GM15510 (cell line): ENCODE results near the gene CAMTA1.

ENCODE experiments used
- POLR2A ChIP-seq: IDR thresholded peaks from 3 replicates; pipeline ENCODE4 v1.6.1; 2011; ENCODE audit warnings: borderline replicate concordance; ENCODE audit not compliant: insufficient read length; ENCODE audit errors: extremely low read depth

The CAMTA1 gene

DNA sequence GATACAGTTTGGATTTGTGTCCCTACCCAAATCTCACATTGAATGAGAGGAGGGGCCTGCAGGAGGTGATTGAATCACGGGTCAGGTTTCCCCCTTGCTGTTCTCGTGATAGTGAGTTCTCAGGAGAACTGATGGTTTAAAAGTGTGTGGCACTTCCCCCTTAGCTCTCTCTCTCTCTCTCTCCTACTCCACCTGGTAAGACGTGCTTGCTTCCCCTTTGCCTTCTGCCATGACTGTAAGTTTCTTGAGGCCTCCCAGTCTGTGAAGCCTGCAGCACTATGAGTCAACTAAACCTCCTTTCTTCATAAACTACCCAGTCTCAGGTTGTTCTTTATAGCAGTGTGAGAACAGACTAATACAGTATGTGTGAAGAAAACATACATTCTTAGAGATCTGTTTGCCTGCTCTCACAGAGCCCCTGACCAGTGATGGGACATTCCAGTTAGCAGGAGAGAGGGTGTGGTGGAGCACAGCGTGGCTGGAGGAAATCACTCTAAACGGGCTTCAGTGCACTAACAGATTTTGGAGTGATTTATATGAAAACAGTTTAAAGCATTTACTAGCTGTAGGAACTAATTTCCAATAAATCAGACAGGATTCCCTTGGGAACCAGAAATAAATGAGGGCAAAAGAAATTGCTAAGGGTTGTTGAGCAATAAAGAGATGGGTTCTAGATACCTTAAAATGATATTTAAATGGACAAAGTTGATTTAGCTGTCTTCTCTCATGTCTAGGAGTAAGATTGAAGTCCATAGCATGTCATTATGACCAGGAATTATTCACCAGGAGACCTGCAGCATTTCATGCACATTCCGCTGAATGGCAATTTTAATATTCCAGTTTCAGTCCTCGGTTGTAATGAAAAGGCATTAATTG is 411.0 kb downstream of the CAMTA1 start:
- no peak for TF ChIP-seq POLR2A

DNA sequence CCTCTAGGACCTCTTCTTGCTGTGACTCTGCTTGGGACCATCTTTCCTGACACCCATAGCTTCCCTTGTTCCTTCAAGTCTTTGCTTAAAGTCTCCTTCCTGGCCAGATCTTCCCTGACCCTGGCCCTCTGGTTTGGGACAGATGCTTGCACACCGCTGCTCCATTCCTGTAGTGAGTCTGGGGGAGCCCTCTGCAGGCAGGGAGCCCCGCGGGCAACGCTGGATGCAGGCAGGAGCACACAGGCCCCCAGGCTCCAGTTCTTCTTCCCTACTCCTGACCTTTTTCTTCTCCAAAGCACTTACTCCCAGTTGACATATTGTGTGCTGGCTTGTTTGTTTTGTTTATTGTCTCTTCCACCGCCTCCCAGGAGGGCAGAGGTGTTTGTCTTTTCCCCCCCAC is 413.4 kb downstream of the CAMTA1 start:
- no peak for TF ChIP-seq POLR2A

DNA sequence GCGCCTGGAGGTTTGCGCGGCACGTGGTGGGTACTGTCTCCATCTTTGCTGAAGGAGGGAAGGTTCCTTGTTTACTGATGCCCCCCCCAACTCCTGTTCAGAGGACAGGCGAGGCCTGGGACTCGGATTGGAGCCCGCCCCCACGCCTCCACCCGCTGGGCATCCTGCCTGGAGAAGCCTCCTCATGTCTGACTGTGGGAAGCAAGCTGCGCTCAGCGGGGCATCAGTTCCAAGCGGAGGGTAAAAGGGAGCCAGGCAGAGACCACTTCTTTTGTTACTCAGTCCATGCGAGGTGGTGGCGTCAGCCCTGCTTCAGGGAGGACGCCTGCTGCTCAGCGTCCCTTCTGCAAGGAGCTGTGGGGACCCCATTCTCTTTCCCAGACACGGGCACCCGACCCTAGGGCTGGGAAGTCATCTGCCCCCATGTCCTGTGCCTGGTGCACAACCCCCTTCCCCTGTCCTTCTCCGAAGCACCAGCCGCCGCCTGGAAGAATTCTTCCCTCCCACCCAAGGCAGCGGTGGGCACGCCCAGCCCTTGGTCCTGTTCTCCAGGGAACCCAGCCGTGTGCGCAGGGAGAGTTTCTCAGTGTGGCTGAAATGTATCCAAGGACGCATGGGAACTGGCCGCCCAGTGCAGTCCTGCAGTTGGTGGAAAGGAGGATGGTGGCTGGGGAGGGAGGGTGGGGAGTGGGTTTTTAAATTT is 414.0 kb downstream of the CAMTA1 start:
- TF ChIP-seq POLR2A = no peak

DNA sequence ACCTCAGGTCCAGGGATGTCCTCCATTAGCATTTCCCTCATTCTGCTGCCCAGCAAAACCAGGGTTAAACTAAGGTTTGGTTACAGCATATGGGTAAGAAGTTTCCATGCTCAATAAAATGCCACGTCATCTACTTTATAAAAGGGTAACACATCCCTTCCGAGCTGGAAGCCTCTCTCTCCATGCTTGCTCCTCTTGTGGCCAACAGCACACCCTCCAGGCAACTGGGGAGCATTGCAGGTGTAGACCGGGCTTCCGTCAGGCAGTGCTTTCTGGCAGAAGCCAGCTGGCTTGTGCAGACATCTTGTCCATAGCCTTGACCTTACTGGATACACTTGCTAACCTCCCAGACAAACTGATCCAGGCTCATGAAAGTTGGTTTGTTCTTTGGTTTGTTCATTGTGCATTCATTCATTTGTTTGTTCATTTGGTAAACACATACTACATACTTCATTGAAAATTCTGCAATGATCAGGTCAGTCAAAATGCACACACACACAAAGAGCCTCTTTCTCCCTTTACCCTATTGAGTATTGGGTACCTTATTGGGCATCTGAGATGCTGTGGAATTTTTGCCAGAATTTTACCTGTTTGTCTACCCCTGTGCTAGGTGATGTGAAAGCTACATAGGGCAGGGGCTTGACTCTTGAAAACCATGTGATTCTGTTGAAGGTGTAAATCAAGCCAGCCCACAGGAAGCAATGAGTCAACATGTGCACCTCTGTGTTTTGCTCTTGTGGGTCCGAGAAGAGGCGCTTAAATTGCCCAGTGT is 422.8 kb downstream of the CAMTA1 start:
- TF ChIP-seq POLR2A = no peak

DNA sequence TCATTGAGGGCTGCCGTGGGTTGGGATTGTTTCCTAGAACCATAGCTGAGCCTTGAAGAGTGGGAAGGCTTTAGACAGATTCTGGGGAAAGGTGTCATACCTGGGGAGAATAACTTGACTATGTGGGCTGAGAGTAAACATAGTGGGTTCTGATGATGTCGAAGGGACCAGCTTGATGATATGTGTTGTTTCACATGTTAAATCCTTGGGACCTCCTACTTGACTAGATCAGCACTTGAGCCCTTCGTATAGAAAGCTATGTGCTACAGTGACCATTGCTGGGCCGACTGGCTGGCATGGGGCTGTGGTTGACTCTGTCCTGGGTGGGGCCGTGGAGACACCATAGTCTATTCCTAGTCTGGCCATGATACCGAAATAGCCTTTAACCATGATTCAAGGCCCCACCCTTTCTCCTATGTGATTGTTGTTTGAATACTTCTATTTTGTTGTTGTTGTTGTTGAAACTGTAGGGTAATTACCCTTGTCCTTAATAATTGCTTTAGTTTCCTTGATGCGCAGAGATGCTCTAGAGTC is 423.5 kb downstream of the CAMTA1 start:
- no peak for TF ChIP-seq POLR2A

DNA sequence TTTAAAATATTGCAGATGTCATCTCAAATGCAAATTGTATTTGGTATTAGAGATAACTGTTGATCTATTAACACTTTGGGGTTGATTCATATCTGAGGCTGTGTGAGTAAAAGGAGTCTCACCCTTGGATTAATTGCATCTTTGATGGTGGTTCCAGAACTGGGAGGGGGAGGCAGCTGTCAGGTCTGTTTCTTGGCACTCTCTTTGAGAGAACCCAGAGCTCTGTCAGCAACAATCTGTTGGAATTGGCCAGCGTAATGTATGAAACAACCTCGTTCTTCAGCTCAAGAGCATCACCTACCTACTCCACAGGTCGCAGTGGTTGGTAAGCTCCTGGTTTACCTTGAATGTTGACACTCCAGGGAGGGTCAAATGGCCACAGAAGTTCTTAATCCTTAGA is 424.1 kb downstream of the CAMTA1 start:
- no peak for TF ChIP-seq POLR2A

DNA sequence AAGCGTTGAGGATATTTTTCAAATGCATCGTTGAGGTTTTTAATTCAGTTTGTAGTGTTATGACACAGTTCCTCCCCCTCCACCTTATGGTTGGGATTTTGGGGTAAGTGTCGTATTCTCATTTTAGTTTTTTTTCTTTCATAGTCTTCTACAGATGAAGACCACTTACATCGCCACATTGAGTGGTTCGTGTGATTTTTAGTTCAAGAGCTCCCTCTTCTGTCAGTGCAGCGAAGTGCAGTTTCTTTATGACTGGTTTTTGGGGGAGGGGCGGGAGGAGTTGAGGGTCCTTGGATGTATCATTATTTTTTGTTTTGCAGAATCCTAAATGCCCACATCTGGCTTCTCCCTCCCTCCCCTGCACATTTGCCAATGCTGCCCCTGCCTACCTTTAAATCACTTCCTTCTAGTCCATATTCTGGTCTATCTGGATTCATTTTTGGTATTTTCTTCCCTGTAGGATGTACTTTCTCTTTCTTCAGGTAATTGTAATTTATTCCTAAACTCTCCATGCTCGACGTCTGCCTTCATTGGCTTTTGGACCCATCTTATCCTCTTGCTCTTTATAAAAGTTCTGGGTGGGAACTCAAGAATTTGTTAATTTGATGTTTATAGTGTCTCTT is 433.1 kb downstream of the CAMTA1 start:
- no peak for TF ChIP-seq POLR2A

DNA sequence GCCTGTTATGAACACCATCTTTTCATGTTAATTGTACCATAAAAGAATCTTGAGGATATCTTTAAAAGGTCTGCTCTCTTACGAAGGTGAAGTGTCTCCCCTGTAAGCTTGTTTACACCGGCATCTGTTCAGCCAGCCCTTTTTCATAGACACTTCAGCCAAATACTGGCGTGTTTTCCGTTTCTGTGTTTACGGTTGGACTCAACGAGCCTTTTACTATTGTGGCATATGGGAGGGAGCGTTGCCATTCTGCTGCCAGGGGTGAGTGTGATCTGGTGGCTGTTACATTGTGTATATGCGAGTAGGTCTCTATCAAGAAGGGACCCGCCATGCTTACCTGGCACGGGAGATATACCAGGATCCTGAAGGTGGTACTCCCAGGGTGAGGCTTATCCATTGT is 433.8 kb downstream of the CAMTA1 start:
- TF ChIP-seq POLR2A = no peak

DNA sequence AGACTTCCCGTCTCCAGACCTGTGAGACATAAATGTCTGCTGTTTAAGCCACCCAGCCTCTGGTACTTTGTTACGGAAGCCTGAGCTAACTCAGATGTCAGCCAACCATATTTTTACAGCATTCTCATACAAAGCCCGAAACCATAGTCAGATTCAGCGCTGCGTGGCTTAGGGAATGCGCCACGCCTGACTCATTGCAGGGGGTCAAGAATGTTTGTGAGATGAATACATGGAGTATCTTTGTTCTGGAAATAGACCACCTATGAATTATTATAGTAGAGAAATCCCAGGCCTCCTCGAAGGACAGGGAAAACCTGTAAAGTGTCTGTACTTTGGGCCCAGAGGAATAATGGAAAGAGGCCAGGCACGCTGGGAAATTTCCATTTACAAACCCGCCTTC is 434.8 kb downstream of the CAMTA1 start:
- no peak for TF ChIP-seq POLR2A

DNA sequence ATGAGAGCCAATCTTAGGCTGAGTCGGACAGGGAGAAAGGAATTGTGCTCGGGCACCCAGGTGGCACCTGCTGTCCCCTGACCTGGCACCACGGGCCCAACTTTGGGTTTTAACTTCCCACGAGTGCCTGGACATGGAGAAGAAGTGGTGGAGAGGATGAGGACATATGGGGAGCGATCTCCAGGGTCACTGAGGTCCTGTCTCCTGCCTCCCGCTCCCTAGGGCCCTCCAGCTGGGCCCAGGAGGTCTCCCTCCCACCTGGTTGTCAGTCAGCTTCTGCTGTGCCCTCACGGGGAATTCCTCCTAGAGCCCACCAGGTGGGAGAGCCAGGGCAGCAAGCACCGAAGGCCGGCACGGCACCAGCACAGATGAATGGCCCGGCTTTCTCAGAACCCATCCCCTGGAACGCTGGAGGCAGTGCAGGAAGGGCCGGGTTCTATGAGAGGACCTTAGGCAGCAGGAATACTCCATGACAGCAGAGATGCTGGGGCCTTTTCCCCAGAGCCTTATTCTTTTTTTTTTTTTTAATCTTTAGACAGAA is 435.5 kb downstream of the CAMTA1 start:
- no peak for TF ChIP-seq POLR2A

DNA sequence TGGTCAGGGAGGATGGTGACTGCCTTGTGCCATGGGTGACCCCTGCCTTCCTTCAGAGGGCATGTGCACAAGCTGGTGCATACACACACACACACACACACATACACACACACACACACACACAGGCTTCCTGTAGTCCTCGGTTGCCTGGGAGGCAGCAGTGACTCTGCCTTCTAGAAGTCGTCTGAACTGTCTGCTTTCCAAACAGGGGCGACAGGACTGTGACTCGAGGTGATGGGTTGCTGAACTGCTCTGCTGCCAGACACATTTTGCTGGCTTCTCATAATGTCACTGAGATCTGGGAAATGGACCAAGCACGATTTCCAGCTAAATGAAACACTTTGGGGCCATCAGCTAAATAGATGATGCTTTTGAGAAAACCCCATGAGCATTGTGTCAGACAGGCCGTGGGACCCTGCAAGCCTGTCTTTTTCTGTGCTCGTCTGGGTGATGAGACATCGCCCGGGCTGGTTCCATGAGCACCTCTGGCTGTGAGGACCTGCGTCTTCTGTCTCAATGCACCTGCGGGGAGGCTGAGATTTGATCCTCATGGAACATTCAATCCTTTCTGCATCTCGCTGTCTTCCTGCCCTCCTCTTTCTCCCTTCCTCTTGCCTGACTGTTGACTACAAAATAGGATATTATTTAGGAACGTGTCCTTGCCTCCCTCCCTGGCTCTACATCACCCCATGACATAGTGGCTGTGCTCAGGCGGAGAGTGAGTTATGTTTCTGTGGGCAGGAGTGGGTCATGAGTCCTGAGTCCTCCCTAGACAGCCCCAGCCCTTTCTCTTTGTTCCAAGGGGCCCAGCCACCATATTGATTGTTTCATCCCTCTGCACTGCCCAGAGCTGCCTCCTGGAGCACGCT is 436.8 kb downstream of the CAMTA1 start:
- TF ChIP-seq POLR2A = no peak

DNA sequence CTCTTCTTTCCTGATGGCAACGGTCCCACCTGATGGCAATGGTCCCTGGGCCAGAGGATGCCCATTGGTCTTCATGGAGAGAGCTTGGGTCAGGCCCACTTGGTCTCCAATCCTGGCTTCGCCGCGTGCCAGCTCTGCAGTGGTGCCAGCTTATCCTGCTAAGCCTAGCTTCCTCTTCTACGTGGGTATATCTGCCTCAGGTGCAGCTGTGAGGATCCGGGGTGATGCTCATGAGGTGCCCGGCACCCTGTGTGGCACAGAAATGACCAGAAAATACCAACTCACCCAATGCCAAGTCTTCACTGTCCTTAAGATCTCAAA is 437.4 kb downstream of the CAMTA1 start:
- TF ChIP-seq POLR2A = no peak

DNA sequence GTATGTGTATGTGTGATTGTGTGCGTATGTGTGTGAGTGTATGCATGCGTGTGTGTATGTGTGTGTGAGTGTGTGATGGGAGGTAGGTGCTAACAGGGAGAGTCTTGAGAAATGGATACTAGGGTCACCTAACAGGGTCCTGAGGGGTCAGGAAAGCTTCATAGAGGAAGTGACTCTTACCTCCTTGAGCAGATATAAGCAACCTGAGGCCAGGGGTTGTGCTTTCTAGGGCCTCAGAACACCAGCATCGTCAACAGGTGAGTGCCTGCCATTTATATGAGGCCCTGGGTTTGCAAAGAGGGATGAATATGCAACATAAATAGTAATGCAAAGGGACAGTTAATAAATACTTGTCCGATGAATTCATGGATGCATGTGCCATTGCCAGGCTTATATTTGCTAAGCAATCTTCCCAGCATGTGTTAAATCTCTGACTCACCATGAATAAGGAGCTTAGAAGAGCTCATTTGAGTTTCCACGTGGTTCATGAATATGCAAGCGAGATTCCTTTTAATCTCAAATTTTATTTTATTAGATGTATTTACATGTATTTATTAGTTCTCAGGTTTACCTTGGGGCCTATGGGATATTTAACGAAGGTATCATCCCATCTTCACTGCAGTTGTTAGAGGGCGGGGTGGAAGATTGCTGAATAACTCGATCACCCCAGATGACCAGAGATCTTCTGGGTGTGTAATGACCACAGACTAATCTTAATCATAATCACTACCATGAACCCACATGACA is 438.3 kb downstream of the CAMTA1 start:
- no peak for TF ChIP-seq POLR2A
